B cell (primary cell): ENCODE results near the gene STUM.
A peak's percentile ranks its signal among the peaks of the same experiment; 100 is the strongest.

Experiments used
- EZH2 ChIP-seq: IDR thresholded peaks from 2 replicates; pipeline ENCODE4 v1.6.1; 2012; ENCODE audit warnings: borderline replicate concordance, low read depth, mild to moderate bottlenecking, moderate library complexity, low read length; ENCODE audit not compliant: insufficient read depth, poor library complexity, severe bottlenecking
- TF ChIP-seq, protein P1 (sequence below): fragments of 200-600 bp; IDR thresholded peaks from one replicate; pipeline ENCODE4 v1.8.0; 2022; ENCODE audit warnings: antibody characterized with exemption, mild to moderate bottlenecking

GRCh38 chr1:226549094-226549936, 751 bp downstream of the STUM start:
- TF ChIP-seq, protein P1, sequence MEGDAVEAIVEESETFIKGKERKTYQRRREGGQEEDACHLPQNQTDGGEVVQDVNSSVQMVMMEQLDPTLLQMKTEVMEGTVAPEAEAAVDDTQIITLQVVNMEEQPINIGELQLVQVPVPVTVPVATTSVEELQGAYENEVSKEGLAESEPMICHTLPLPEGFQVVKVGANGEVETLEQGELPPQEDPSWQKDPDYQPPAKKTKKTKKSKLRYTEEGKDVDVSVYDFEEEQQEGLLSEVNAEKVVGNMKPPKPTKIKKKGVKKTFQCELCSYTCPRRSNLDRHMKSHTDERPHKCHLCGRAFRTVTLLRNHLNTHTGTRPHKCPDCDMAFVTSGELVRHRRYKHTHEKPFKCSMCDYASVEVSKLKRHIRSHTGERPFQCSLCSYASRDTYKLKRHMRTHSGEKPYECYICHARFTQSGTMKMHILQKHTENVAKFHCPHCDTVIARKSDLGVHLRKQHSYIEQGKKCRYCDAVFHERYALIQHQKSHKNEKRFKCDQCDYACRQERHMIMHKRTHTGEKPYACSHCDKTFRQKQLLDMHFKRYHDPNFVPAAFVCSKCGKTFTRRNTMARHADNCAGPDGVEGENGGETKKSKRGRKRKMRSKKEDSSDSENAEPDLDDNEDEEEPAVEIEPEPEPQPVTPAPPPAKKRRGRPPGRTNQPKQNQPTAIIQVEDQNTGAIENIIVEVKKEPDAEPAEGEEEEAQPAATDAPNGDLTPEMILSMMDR, result no peak
- peak; percentile 95 for TF ChIP-seq EZH2
